ENCODE data around the gene SOCS3.
A peak's percentile ranks its signal among the peaks of the same experiment; 100 is the strongest.

Gene SOCS3

GRCh38 chr17:78351449-78352006, 8.3 kb downstream of the SOCS3 start:
- DNase-seq (ENCODE audit: low read depth in 2 of 2, low spot score in 1 of 2) = no peak

- no peak for DNase-seq (ENCODE audit: low read depth in 2 of 2, low spot score in 1 of 2)
Observed at GRCh38 chr17:78349891-78350642, 9.8 kb downstream of the SOCS3 start.

- no peak for DNase-seq (ENCODE audit: low read depth in 2 of 2, low spot score in 1 of 2)
Observed at GRCh38 chr17:78348055-78348770, 11.7 kb downstream of the SOCS3 start.

- DNase-seq (ENCODE audit: low read depth in 2 of 2, low spot score in 1 of 2) = no peak
Observed at GRCh38 chr17:78347453-78347852, 12.4 kb downstream of the SOCS3 start.

GRCh38 chr17:78346605-78347250, 13.1 kb downstream of the SOCS3 start:
- DNase-seq (ENCODE audit: low read depth in 2 of 2, low spot score in 1 of 2) = no peak

- no peak for DNase-seq (ENCODE audit: low read depth in 2 of 2, low spot score in 1 of 2)
Observed at GRCh38 chr17:78345791-78346494, 13.9 kb downstream of the SOCS3 start.

GRCh38 chr17:78345172-78345571, 14.7 kb downstream of the SOCS3 start:
- no peak for DNase-seq (ENCODE audit: low read depth in 2 of 2, low spot score in 1 of 2)

GRCh38 chr17:78344666-78345065, 15.2 kb downstream of the SOCS3 start:
- no peak for DNase-seq (ENCODE audit: low read depth in 2 of 2, low spot score in 1 of 2)

GRCh38 chr17:78343543-78344201, 16.2 kb downstream of the SOCS3 start:
- DNase-seq (ENCODE audit: low read depth in 2 of 2, low spot score in 1 of 2) = peak; percentile 44 to 53

- DNase-seq (ENCODE audit: low read depth in 2 of 2, low spot score in 1 of 2) = no peak
Observed at GRCh38 chr17:78343187-78343542, 16.7 kb downstream of the SOCS3 start.

- no peak for DNase-seq (ENCODE audit: low read depth in 2 of 2, low spot score in 1 of 2)
Observed at GRCh38 chr17:78342449-78343186, 17.3 kb downstream of the SOCS3 start.

GRCh38 chr17:78341559-78342448, 18.1 kb downstream of the SOCS3 start:
- DNase-seq (ENCODE audit: low read depth in 2 of 2, low spot score in 1 of 2) = no peak

- no peak for DNase-seq (ENCODE audit: low read depth in 2 of 2, low spot score in 1 of 2)
Observed at GRCh38 chr17:78340183-78340955, 19.5 kb downstream of the SOCS3 start.

GRCh38 chr17:78338486-78339259, 21.2 kb downstream of the SOCS3 start:
- no peak for DNase-seq (ENCODE audit: low read depth in 2 of 2, low spot score in 1 of 2)

- DNase-seq (ENCODE audit: low read depth in 2 of 2, low spot score in 1 of 2) = no peak
Observed at GRCh38 chr17:78337244-78338109, 22.4 kb downstream of the SOCS3 start.

GRCh38 chr17:78335209-78335608, 24.7 kb downstream of the SOCS3 start:
- DNase-seq (ENCODE audit: low read depth in 2 of 2, low spot score in 1 of 2) = no peak

GRCh38 chr17:78332991-78333390, 26.9 kb downstream of the SOCS3 start:
- DNase-seq (ENCODE audit: low read depth in 2 of 2, low spot score in 1 of 2) = no peak
